Neural cell (in vitro differentiated cells): ENCODE results near the gene PRIM1. TPM values are rescaled to one million over a fixed set of nuclear protein-coding genes. Genes with fewer than 3 reads are reported as not detected.

Source experiments
- H2AFZ ChIP-seq: fragments of 200-600, 300-800 bp; sonication (generic), shearing (Covaris generic); 2 replicates; pipeline ENCODE4 v1.6.0; 2014; ENCODE audit warnings: low read depth, mild to moderate bottlenecking, antibody characterized with exemption, low read length, moderate library complexity
- H3F3A ChIP-seq: fragments of 200-600 bp; shearing (Covaris generic); 2 replicates; pipeline ENCODE4 v1.6.1; 2016; ENCODE audit warnings: mild to moderate bottlenecking, moderate library complexity, mixed read lengths, antibody characterized with exemption, low read length; ENCODE audit not compliant: insufficient read depth, poor library complexity, severe bottlenecking
- H3K27ac ChIP-seq: fragments of 200-600, 300-800 bp; sonication (generic), shearing (Covaris generic); 2 replicates; pipeline ENCODE4 v1.5.1; 2014; ENCODE audit warnings: mild to moderate bottlenecking, low read length, moderate library complexity
- H3K27me3 ChIP-seq: fragments of 300-800, 200-600 bp; sonication (generic), shearing (Covaris generic); 2 replicates; pipeline ENCODE4 v1.6.0; 2014; ENCODE audit warnings: mild to moderate bottlenecking, low read depth, low read length, moderate library complexity; ENCODE audit not compliant: insufficient read depth
- H3K36me3 ChIP-seq: fragments of 300-800, 200-600 bp; sonication (generic), shearing (Covaris generic); 2 replicates; pipeline ENCODE4 v1.5.1; 2014; ENCODE audit warnings: mild to moderate bottlenecking, antibody characterized with exemption, low read length, moderate library complexity; ENCODE audit not compliant: insufficient read depth
- H3K4me2 ChIP-seq: fragments of 300-800, 200-600 bp; sonication (generic), shearing (Covaris generic); 2 replicates; pipeline ENCODE4 v1.6.0; 2014; ENCODE audit warnings: mild to moderate bottlenecking, low read length
- H3K4me3 ChIP-seq: fragments of 300-800, 200-600 bp; sonication (generic), shearing (Covaris generic); 2 replicates; pipeline ENCODE4 v1.5.1; 2014; ENCODE audit warnings: mild to moderate bottlenecking, low read length, moderate library complexity
- H3K79me2 ChIP-seq: fragments of 200-600 bp; shearing (Covaris generic); replicated peaks from 2 replicates; pipeline ENCODE4 v1.6.0; 2014; ENCODE audit warnings: mild to moderate bottlenecking, low read length, moderate library complexity; ENCODE audit not compliant: insufficient read depth
- H3K9ac ChIP-seq: fragments of 300-800, 200-600 bp; sonication (generic), shearing (Covaris generic); 2 replicates; pipeline ENCODE4 v1.6.1; 2016; ENCODE audit warnings: mild to moderate bottlenecking, low read length, mixed read lengths
- H3K9me2 ChIP-seq: fragments of 200-600 bp; shearing (Covaris generic); 2 replicates; pipeline ENCODE4 v1.6.1; 2016; ENCODE audit warnings: mild to moderate bottlenecking, low read length, mixed read lengths; ENCODE audit not compliant: insufficient read depth
- H3K9me3 ChIP-seq: fragments of 200-600, 300-800 bp; sonication (generic), shearing (Covaris generic); 2 replicates; pipeline ENCODE4 v1.6.1; 2016; ENCODE audit warnings: mild to moderate bottlenecking, mixed run types, low read length, moderate library complexity, mixed read lengths
- H4K20me1 ChIP-seq: fragments of 200-600 bp; shearing (Covaris generic); 2 replicates; pipeline ENCODE4 v1.6.1; 2016; ENCODE audit warnings: mild to moderate bottlenecking, mixed run types; ENCODE audit not compliant: insufficient read depth
- CTCF ChIP-seq: fragments of 450-650 bp; IDR thresholded peaks from 2 replicates; pipeline ENCODE4 v1.5.1; 2014; ENCODE audit warnings: antibody characterized with exemption, mild to moderate bottlenecking, moderate library complexity; ENCODE audit not compliant: poor library complexity, severe bottlenecking
- EP300 ChIP-seq: fragments of 450-650 bp; conservative IDR thresholded peaks from 2 replicates; pipeline ENCODE4 v1.6.1; 2014; ENCODE audit warnings: antibody characterized with exemption, mild to moderate bottlenecking, moderate library complexity; ENCODE audit not compliant: poor library complexity, severe bottlenecking
- EZH2 ChIP-seq: fragments of 200-600, 300-800 bp; shearing (Covaris generic), sonication (generic); IDR thresholded peaks from 2 replicates; pipeline ENCODE4 v1.6.1; 2014; ENCODE audit warnings: antibody characterized with exemption, low read length, borderline replicate concordance, mild to moderate bottlenecking; ENCODE audit not compliant: insufficient read depth, poor library complexity, severe bottlenecking
- MXI1 ChIP-seq: fragments of 450-650 bp; conservative IDR thresholded peaks from 2 replicates; pipeline ENCODE4 v1.6.1; 2014; ENCODE audit warnings: antibody characterized with exemption, mild to moderate bottlenecking; ENCODE audit not compliant: poor library complexity, severe bottlenecking
- POLR2AphosphoS5 ChIP-seq: IDR thresholded peaks from 2 replicates; pipeline ENCODE4 v1.6.1; 2012
- RAD21 ChIP-seq: fragments of 450-650 bp; conservative IDR thresholded peaks from 2 replicates; pipeline ENCODE4 v1.6.1; 2014; ENCODE audit warnings: antibody characterized with exemption, mild to moderate bottlenecking, moderate library complexity
- REST ChIP-seq: IDR thresholded peaks from 2 replicates; pipeline ENCODE4 v1.6.1; 2012; ENCODE audit warnings: borderline replicate concordance
- SMC3 ChIP-seq: fragments of 450-650 bp; conservative IDR thresholded peaks from 2 replicates; pipeline ENCODE4 v1.6.1; 2014; ENCODE audit warnings: antibody characterized with exemption, mild to moderate bottlenecking, moderate library complexity; ENCODE audit not compliant: poor library complexity
- TAF1 ChIP-seq: IDR thresholded peaks from 2 replicates; pipeline ENCODE4 v1.6.1; 2012; ENCODE audit warnings: low read depth
- polyA plus RNA-seq: library from polyadenylated mRNA; depleted of rRNA; stranded (reverse); fragments of >200 nt; gene quantifications from 2 replicates; pipeline ENCODE4 v1.2.3, GENCODE V29; 2014

Gene PRIM1
- polyA plus RNA-seq, 1 donor from 2014 or later, result 36.1 TPM

GRCh38 chr12:56760460-56760859 is 8.3 kb upstream of the PRIM1 start:
- Histone ChIP-seq H3K4me3 (no peak overlapping the region), H3K27me3 (no peaks in the 10 kb centered on the region), H3K79me2 (no peaks in the 10 kb centered on the region), H3K27ac (no peak overlapping the region), H3F3A (no peaks in the 10 kb centered on the region), H3K9me2 (no peaks in the 10 kb centered on the region), H2AFZ (no peak overlapping the region), H3K9me3 (no peaks in the 10 kb centered on the region), H3K36me3 (no peaks in the 10 kb centered on the region), H3K9ac (no peak overlapping the region), H3K4me2 (no peak overlapping the region), H4K20me1 (no peaks in the 10 kb centered on the region)
- TF ChIP-seq RAD21 (no peak), MXI1 (no peak), POLR2AphosphoS5 (no peak), SMC3 (no peak), CTCF (no peak), EZH2 (no peak), REST (no peak), EP300 (no peak), TAF1 (no peak)

GRCh38 chr12:56759263-56759908 is 7.3 kb upstream of the PRIM1 start:
- H4K20me1 ChIP-seq, result no peaks in the 10 kb centered on the region

More at GRCh38 chr12:56759263-56759908, 7.3 kb upstream of the PRIM1 start:
- no peak overlapping the region for H3K9ac ChIP-seq
- no peak overlapping the region for H3K4me2 ChIP-seq
- H3K27ac ChIP-seq, result no peak overlapping the region
- H3K9me3 ChIP-seq, result no peaks in the 10 kb centered on the region
- no peaks in the 10 kb centered on the region for H3F3A ChIP-seq
- no peaks in the 10 kb centered on the region for H3K27me3 ChIP-seq
- H3K36me3 ChIP-seq, result no peaks in the 10 kb centered on the region
- H3K4me3 ChIP-seq, result no peak overlapping the region
- H3K79me2 ChIP-seq, result no peaks in the 10 kb centered on the region
- H3K9me2 ChIP-seq, result no peaks in the 10 kb centered on the region
- TF ChIP-seq SMC3, result no peak
- no peak for TF ChIP-seq RAD21
- TF ChIP-seq REST, result no peak
- no peak for TF ChIP-seq MXI1
- no peak for TF ChIP-seq EZH2
- no peak for TF ChIP-seq CTCF
- no peak for TF ChIP-seq TAF1
- no peak for TF ChIP-seq POLR2AphosphoS5
- no peak for TF ChIP-seq EP300
- H2AFZ ChIP-seq, result no peak overlapping the region
